Progenitor cell of endocrine pancreas (in vitro differentiated cells): ENCODE data around the gene SYAP1. TPM values are rescaled to one million over a fixed set of nuclear protein-coding genes. Genes with fewer than 3 reads are reported as not detected.
"Not testable (repeated sequence)": the region's sequence is repeated elsewhere in the genome, so short reads cannot be mapped to it uniquely, and the experiment has no call there.

Source experiments
- DNase-seq: peaks from one replicate; pipeline ENCODE4 v3.0.0; 2021; ENCODE audit warnings: low spot score; ENCODE audit not compliant: unreplicated experiment
- H3K27ac Mint-ChIP-seq: 2 replicates; pipeline ENCODE4 v1.8.0; 2021; ENCODE audit warnings: mild to moderate bottlenecking, moderate library complexity, mixed read lengths
- H3K27me3 Mint-ChIP-seq: 2 replicates; pipeline ENCODE4 v1.8.0; 2021; ENCODE audit warnings: mixed read lengths
- H3K36me3 Mint-ChIP-seq: 2 replicates; pipeline ENCODE4 v1.8.0; 2022; ENCODE audit warnings: mixed read lengths; ENCODE audit not compliant: insufficient read depth
- H3K4me1 Mint-ChIP-seq: 2 replicates; pipeline ENCODE4 v1.8.0; 2021; ENCODE audit warnings: low read depth, mixed read lengths
- H3K4me3 Mint-ChIP-seq: 2 replicates; pipeline ENCODE4 v1.8.0; 2021; ENCODE audit warnings: low read depth, mild to moderate bottlenecking, moderate library complexity, mixed read lengths
- H3K9me3 Mint-ChIP-seq: 2 replicates; pipeline ENCODE4 v1.8.0; 2021; ENCODE audit warnings: low read depth, mixed read lengths
- total RNA-seq: library from RNA; stranded (reverse); gene quantifications from 2 replicates; pipeline ENCODE4 v1.2.1, GENCODE V29; 2021
- TF ChIP-seq, protein P1 (sequence below): fragments of 200-600 bp; sonication (generic); IDR thresholded peaks from one replicate; pipeline ENCODE4 v1.5.0; 2021; ENCODE audit warnings: antibody characterized with exemption, mild to moderate bottlenecking; ENCODE audit not compliant: unreplicated experiment

SYAP1 gene
- total RNA-seq, 1 donor from 2014 or later, result 59.0 TPM

DNA sequence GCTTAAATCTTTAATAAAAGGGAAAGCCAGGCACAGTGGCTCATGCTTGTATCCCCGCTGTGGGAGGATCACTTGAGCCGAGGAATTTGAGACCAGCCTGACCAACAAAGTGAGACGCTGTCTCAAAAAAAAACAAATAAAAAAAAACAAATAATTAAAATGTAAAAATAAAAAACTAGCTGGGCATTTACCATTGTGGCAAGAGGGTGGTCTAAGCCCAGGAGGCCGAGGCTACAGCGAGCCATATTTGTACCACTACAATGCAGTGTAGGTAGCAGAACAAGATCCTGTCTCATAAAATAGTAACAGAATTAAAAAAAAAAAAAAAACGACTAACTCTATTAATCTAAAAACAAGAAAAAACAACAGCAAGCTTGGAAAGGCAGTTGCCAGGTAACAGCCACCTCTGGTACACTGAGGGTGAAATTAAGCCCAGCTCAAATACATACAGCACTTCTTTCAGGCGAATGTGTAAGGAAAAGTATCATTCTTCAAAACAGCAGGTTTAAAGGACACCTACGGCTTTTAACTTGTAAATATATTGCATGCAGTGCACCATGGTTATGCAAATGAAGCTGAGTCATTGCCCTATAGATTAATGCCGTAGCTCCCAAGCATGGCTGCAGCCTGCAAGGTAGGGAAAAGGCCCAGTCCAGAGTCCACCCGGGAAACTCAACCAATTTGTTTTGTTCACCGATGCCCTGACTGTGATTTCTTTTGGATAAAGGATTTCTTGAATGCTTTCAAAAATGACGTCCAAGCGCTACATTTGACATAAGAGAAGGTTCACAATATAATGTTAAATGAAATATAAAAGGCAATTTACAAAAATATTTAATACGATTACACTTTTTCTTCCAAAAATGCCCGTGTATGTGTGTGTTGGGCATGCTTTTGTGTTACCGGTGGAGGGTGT is 52.3 kb downstream of the SYAP1 start:
- H3K27ac Mint-ChIP-seq, result peak overlapping the region; percentile 100
- DNase-seq, result peak; percentile 17
- TF ChIP-seq, protein P1, sequence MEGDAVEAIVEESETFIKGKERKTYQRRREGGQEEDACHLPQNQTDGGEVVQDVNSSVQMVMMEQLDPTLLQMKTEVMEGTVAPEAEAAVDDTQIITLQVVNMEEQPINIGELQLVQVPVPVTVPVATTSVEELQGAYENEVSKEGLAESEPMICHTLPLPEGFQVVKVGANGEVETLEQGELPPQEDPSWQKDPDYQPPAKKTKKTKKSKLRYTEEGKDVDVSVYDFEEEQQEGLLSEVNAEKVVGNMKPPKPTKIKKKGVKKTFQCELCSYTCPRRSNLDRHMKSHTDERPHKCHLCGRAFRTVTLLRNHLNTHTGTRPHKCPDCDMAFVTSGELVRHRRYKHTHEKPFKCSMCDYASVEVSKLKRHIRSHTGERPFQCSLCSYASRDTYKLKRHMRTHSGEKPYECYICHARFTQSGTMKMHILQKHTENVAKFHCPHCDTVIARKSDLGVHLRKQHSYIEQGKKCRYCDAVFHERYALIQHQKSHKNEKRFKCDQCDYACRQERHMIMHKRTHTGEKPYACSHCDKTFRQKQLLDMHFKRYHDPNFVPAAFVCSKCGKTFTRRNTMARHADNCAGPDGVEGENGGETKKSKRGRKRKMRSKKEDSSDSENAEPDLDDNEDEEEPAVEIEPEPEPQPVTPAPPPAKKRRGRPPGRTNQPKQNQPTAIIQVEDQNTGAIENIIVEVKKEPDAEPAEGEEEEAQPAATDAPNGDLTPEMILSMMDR, result no peak
- no peaks in the 10 kb centered on the region for H3K27me3 Mint-ChIP-seq
- H3K4me1 Mint-ChIP-seq, result peaks cover 6% of the 10 kb centered on the region
- H3K36me3 Mint-ChIP-seq, result peaks cover 1% of the 10 kb centered on the region
- H3K4me3 Mint-ChIP-seq, result no peak overlapping the region
- peaks cover 7% of the 10 kb centered on the region for H3K9me3 Mint-ChIP-seq

DNA sequence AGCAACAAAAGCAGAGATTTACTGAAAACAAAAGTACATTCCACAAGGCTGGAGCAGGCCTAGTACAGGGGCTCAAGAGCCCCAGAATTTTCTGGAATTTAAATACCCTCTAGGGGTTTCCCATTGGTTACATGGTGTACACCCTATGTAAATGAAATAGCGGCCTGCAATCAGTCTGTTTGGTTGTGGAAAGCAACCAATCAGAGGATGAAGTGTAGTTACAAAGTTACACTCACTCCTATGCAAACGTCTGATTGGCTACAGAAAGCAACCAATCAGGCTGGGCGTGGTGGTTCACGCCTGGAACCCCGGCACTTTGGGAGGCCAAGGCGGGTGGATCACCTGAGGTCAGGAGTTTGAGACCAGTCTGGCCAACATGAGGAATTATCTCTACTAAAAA is 53.0 kb downstream of the SYAP1 start:
- Mint-ChIP-seq H3K36me3 (peaks cover 1% of the 10 kb centered on the region), H3K4me1 (peaks cover 6% of the 10 kb centered on the region), H3K27me3 (no peaks in the 10 kb centered on the region), H3K27ac (peak overlapping the region; percentile 100), H3K9me3 (peaks cover 7% of the 10 kb centered on the region), H3K4me3 (no peak overlapping the region)
- TF ChIP-seq, protein P1, result no peak
- DNase-seq, result no peak

DNA sequence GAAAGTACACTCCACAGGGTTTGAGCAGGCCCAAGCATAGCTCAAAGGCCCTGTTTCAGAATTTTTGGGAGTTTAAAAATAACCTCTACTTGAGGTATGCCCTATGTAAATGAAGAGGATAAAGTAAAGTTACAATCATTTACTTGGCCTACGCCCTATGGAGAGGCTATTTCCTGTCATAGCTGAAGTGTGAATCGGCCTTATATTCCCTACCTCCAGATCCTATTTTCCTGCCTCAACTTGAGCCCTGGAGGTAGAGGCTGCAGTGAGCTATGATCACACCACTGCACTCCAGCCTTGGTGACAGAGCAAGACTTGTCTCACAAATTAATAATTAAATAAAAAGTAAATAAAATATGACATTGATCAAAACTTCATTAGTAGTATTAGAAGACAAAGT is 55.3 kb downstream of the SYAP1 start:
- peaks cover 4% of the 10 kb centered on the region for H3K9me3 Mint-ChIP-seq
- no peak overlapping the region for H3K4me3 Mint-ChIP-seq
- TF ChIP-seq, protein P1, result no peak

DNA sequence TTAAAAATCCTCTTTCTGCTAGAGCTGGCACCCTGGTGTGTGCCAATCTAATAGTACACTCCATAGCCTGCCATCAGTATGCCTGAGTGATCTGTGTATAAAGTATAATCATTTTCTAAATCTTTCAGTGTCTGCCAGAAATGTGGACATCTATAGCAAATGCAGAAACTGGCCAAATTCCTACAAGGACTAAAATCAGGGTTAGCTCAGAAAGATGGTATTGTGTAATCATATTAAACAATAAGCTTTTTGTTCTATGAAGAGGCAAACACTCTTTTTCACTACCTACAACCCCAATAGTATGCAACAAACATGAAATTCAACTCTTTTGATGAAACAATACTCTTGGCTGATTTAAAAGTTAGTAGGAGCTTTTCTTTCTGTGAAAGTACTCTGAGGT is 59.1 kb downstream of the SYAP1 start:
- TF ChIP-seq, protein P1, result no peak
- Mint-ChIP-seq H3K9me3 (no peaks in the 10 kb centered on the region), H3K4me3 (no peak overlapping the region), H3K27ac (no peak overlapping the region), H3K36me3 (no peaks in the 10 kb centered on the region), H3K27me3 (no peaks in the 10 kb centered on the region), H3K4me1 (no peaks in the 10 kb centered on the region)
- no peak for DNase-seq

More for the DNA sequence above, 55.3 kb downstream of the SYAP1 start:
- no peak for DNase-seq
- H3K27me3 Mint-ChIP-seq, result no peaks in the 10 kb centered on the region
- peaks cover 1% of the 10 kb centered on the region for H3K36me3 Mint-ChIP-seq
- H3K27ac Mint-ChIP-seq, result no peak overlapping the region
- peaks cover 6% of the 10 kb centered on the region for H3K4me1 Mint-ChIP-seq

DNA sequence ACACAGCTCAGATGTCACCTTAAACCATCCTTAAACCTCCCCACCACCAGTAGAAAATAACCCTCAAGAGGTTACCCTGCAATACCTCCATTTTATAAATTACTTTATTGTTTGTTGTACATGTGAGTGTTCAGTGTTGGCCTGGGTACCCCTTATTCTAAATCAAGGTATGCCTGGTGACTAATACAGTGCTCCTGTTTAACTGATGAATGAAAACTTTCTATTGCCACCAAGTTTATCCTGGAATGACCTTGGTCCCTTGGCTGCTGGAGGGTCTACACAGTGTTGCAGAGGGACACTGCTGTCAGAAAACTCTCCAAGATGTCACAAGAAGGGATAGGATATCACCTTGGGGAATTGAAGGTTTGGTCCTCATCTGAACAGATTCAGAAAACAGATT is 59.6 kb downstream of the SYAP1 start:
- Mint-ChIP-seq H3K36me3 (no peaks in the 10 kb centered on the region), H3K27me3 (no peaks in the 10 kb centered on the region), H3K4me3 (no peak overlapping the region), H3K27ac (no peak overlapping the region), H3K4me1 (no peaks in the 10 kb centered on the region), H3K9me3 (no peaks in the 10 kb centered on the region)
- no peak for DNase-seq
- TF ChIP-seq, protein P1, result no peak

DNA sequence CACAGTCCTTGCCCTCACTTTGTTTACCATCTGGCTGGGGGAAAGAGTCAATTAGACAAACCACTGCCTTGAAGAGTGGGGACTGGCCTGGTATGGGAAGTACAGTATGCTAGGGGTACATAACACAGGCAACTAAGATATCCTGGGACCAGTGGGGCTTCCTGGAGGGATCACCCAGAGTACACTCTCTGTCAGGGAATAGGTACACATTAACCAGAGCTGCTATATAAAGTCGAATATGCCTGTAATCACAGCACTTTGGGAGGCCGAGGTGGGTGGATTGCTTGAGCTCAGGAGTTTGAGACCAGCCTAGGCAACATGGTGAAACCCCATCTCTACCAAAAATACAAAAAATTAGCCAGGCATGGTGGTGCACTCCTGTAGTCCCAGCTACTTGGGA is 60.4 kb downstream of the SYAP1 start:
- not testable (repeated sequence) for H3K4me1 Mint-ChIP-seq, H3K27me3 Mint-ChIP-seq, DNase-seq, H3K4me3 Mint-ChIP-seq, H3K36me3 Mint-ChIP-seq, H3K9me3 Mint-ChIP-seq, H3K27ac Mint-ChIP-seq
